ENCODE measurements around the gene MAPK4.

Gene MAPK4

DNA sequence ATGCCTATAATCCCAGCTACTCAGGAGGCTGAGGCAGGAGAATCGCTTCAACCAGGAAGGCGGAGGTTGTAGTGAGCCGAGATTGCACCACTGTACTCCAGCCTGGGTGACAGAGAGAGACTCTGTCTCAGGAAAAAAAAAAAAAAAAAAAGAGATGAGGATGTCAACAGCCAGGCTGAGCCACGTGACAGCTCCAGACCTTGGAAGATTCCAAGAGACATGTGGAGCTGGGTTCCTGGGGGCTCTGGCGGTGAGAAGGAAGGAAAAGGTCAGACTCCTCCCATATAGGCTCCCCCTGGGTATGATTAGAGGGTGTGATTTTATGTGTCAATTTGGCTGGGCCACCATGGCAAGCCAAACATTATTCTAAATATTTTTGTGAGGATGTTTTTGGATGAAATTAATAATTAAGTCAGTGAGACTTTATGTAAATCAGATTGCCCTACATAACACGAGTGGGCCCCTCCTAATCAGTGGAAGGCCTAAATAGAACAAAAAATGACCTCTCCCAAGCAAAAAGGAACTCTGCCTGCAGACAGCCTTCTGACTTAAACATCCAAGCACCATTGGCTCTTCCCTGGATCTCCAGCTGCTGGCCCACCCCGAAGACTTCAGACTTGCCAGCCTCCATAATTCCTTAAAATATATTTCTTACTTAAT lies 178.3 kb downstream of the MAPK4 start:
- H3K4me3 ChIP-seq (ENCODE audit: low read depth, low read length), result no peak overlapping the region
- no peak for TF ChIP-seq CTCF (IDR thresholded peaks at IDR 0.05; ENCODE audit: low read depth, low read length)
- no peak for DNase-seq (ENCODE audit: low read depth, low spot score)
- in situ Hi-C loops (cut with HindIII; ENCODE audit: low sequenced_read_pairs), result no loop called here

GRCh38 chr18:50742952-50743351 lies 183.1 kb downstream of the MAPK4 start:
- in situ Hi-C loops (cut with HindIII; ENCODE audit: low sequenced_read_pairs), result no loop called here
- no peak for TF ChIP-seq CTCF (IDR thresholded peaks at IDR 0.05; ENCODE audit: low read depth, low read length)
- no peak for DNase-seq (ENCODE audit: low read depth, low spot score)
- H3K4me3 ChIP-seq (ENCODE audit: low read depth, low read length), result no peak overlapping the region

DNA sequence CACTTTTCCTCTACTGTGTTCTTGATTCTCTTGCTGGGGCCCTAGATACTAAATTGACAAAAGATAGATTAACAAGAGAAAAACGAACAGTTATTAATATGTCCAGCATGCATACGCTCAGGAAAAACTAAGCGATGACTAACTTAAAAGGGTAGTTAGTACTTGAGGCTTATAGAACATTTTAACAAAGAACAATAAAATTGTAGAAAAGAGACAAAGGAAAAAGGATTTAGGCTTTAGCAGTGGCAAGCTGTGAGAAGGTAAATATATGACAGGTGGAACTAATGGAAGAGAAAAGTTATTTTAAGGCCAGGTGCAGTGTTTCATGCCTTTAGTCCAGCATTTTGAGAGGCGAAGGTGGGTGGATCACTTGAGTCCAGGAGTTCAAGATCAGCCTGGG lies 184.4 kb downstream of the MAPK4 start:
- in situ Hi-C loops (cut with HindIII; ENCODE audit: low sequenced_read_pairs), result no loop called here
- no peak for TF ChIP-seq CTCF (IDR thresholded peaks at IDR 0.05; ENCODE audit: low read depth, low read length)

DNA sequence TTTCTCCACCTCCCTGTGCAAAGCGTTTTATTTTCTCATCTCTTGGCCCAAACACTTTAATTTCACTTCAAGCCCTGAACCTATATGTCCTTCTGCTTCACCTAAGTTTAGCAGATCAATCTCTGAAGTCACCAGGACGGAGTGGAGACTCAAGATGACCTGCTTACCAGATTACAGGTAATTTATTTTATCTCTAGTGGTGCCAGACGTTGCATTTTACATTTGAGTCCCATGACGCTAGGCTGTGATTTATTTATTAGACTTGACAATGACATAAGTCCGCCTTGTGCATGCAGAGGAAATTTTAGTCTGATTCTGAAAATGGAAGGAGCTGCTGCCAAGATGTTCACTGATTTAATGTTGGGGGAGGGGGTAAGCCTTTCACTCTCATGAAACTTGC lies 186.1 kb downstream of the MAPK4 start:
- in situ Hi-C loops (cut with HindIII; ENCODE audit: low sequenced_read_pairs), result no loop called here
- no peak for TF ChIP-seq CTCF (IDR thresholded peaks at IDR 0.05; ENCODE audit: low read depth, low read length)
- no peak overlapping the region for H3K4me3 ChIP-seq (ENCODE audit: low read depth, low read length)
- DNase-seq (ENCODE audit: low read depth, low spot score), result no peak

More for the DNA sequence above, 184.4 kb downstream of the MAPK4 start:
- H3K4me3 ChIP-seq (ENCODE audit: low read depth, low read length), result no peak overlapping the region
- no peak for DNase-seq (ENCODE audit: low read depth, low spot score)

- H3K4me3 ChIP-seq (ENCODE audit: low read depth, low read length), result no peak overlapping the region
- no peak for TF ChIP-seq CTCF (IDR thresholded peaks at IDR 0.05; ENCODE audit: low read depth, low read length)
- in situ Hi-C loops (cut with HindIII; ENCODE audit: low sequenced_read_pairs), result no loop called here
- DNase-seq (ENCODE audit: low read depth, low spot score), result no peak
Observed at GRCh38 chr18:50747849-50748242, 188.0 kb downstream of the MAPK4 start.

DNA sequence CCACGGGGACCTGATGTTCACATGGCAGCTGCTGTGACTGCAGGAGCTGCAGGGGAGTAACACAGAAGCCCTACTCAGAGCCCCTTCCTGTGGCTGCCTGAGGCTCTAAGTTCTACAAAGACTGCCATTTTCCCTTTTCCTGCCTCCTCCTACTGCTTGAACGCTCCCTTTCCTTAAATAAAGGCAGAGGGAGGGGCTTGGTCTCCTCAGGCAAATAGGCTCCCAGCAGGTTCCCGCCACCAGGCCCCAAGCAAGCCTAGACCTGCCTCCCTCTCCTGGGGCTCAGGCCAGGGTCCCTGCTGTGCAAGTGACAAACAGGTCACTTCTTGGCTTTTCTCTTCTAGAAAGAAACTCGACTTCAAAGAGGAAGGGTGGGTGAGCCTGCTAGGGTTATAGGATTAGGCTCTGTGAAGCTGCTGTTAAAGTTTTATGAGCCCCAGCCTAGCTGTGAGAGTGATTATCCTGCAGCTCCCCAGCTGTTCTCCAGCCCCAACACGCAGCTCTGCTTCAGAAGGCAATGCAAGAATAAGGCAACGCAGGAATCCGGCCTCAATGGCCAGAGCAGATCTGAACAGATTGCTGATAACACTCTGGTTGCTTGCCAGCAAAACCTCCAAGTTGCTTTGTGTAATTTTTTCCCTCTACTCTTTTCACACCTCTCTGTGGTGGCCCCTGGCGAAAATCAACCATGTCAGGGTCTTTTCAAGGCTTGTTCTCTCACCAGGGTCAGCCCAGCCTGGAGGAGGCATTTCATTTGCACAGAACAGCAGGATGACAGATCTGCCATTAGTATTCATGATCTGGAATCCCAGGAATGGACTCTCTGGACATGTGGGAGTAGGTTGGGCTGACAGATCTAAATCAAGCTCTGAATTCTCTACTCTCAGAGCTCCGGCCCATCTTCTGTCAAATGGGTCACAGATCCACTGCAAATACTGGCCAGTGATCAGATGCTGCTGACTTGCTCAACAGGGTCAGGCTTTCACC lies 188.6 kb downstream of the MAPK4 start:
- in situ Hi-C loops (cut with HindIII; ENCODE audit: low sequenced_read_pairs), result no loop called here
- DNase-seq (ENCODE audit: low read depth, low spot score), result no peak
- H3K4me3 ChIP-seq (ENCODE audit: low read depth, low read length), result no peak overlapping the region
- TF ChIP-seq CTCF (IDR thresholded peaks at IDR 0.05; ENCODE audit: low read depth, low read length), result no peak
